K562 (cell line): Measurements from ENCODE around the gene FPR1. TPM values are rescaled to one million over a fixed set of nuclear protein-coding genes. Genes with fewer than 3 reads are reported as not detected.

ENCODE experiments used
- JUN ChIP-seq, 2 experiments: sonication (generic) in 1 of 2; formaldehyde crosslinking in 1 of 2; IDR thresholded peaks; 2 replicates each; pipeline versions ENCODE4 v1.6.1 to v1.8.0; 2012 to 2022; ENCODE audit warnings: borderline replicate concordance in 2 of 2, mild to moderate bottlenecking in 2 of 2, improper control_type of control experiment in 1 of 2, low read depth in 1 of 2, low read length in 1 of 2, missing genetic modification reagents in 1 of 2
- RAD51 ChIP-seq: fragments of 450-650 bp; IDR thresholded peaks from 2 replicates; pipeline ENCODE4 v1.7.1; 2016; ENCODE audit warnings: low read depth, mild to moderate bottlenecking, borderline replicate concordance
- polyA plus RNA-seq, 8 experiments: library from polyadenylated mRNA; depleted of rRNA in 4 of 8; stranded (reverse) in 5 of 8; unstranded in 3 of 8; fragments of >200 nt; fragmentation: Nextera tagmentation in 2 of 8; fragmentation: Illumina TruSeq in 1 of 8; extraction: Ambion mirVana in 2 of 8; extraction: Trizol in 1 of 8; gene quantifications; 2 replicates each; pipeline versions ENCODE4 v1.2.1 to v1.2.3, GENCODE V29; 2011 to 2014; ENCODE audit warnings: inconsistent platforms in 1 of 8, missing spikeins in 1 of 8
- total RNA-seq, 7 experiments: library from RNA; depleted of rRNA in 6 of 7; stranded (reverse); fragments of >200 nt in 6 of 7; fragmentation: Illumina TruSeq in 2 of 7; extraction: Trizol in 2 of 7; gene quantifications; 2 replicates each; pipeline versions ENCODE4 v1.2.1 to v1.2.3, GENCODE V29; 2011 to 2021; ENCODE audit warnings: low replicate concordance in 1 of 7
- TF ChIP-seq, protein P1 (sequence below): fragments of 450-650 bp; formaldehyde crosslinking; IDR thresholded peaks from 2 replicates; pipeline ENCODE4 v1.4.0; 2022; ENCODE audit warnings: missing genetic modification characterization
- TF ChIP-seq, protein P2 (sequence below), 2 experiments: fragments of 150-350 bp in 1 of 2; IDR thresholded peaks; 2 replicates each; pipeline ENCODE4 v1.6.1; 2012 to 2016; ENCODE audit warnings: low read depth in 2 of 2, low read length in 2 of 2, mild to moderate bottlenecking in 1 of 2, moderate library complexity in 1 of 2

The FPR1 gene
- total and polyA plus RNA-seq, 9 of the 15 experiments (the other 6 are each of a cell fraction or from before 2014, with no cell fraction given) = 0.06 to 0.25 (median 0.14) TPM; not detected in 4

DNA sequence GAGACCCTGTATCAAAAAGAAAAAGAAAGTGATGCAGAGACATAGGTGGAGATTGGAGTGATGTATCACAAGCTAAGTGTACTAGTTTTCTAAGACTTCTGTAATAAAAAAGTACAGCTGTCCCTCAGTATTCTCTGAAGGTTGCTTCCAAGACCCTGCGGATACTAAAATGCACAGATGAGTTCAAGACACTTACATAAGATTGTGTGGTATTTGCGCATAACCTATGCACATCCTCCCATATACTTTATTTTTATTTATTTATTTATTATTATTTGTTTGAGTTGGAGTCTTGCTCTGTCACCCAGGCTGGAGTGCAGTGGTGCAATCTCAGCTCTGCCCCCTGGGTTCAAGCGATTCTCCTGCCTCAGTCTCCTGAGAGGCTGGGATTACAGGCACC, 14.3 kb downstream of the FPR1 start (continued):
- TF ChIP-seq, protein P1, sequence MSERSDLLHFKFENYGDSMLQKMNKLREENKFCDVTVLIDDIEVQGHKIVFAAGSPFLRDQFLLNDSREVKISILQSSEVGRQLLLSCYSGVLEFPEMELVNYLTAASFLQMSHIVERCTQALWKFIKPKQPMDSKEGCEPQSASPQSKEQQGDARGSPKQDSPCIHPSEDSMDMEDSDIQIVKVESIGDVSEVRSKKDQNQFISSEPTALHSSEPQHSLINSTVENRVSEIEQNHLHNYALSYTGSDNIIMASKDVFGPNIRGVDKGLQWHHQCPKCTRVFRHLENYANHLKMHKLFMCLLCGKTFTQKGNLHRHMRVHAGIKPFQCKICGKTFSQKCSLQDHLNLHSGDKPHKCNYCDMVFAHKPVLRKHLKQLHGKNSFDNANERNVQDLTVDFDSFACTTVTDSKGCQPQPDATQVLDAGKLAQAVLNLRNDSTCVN (CRISPR knock-in tag) = no peak
- TF ChIP-seq RAD51 (no peak), JUN (IDR thresholded peaks at IDR 0.05; ENCODE audit: borderline replicate concordance, low read depth, low read length) (no peak), JUN (CRISPR knock-in tag; IDR thresholded peaks at IDR 0.05; ENCODE audit: borderline replicate concordance) (no peak)
- TF ChIP-seq, protein P2, sequence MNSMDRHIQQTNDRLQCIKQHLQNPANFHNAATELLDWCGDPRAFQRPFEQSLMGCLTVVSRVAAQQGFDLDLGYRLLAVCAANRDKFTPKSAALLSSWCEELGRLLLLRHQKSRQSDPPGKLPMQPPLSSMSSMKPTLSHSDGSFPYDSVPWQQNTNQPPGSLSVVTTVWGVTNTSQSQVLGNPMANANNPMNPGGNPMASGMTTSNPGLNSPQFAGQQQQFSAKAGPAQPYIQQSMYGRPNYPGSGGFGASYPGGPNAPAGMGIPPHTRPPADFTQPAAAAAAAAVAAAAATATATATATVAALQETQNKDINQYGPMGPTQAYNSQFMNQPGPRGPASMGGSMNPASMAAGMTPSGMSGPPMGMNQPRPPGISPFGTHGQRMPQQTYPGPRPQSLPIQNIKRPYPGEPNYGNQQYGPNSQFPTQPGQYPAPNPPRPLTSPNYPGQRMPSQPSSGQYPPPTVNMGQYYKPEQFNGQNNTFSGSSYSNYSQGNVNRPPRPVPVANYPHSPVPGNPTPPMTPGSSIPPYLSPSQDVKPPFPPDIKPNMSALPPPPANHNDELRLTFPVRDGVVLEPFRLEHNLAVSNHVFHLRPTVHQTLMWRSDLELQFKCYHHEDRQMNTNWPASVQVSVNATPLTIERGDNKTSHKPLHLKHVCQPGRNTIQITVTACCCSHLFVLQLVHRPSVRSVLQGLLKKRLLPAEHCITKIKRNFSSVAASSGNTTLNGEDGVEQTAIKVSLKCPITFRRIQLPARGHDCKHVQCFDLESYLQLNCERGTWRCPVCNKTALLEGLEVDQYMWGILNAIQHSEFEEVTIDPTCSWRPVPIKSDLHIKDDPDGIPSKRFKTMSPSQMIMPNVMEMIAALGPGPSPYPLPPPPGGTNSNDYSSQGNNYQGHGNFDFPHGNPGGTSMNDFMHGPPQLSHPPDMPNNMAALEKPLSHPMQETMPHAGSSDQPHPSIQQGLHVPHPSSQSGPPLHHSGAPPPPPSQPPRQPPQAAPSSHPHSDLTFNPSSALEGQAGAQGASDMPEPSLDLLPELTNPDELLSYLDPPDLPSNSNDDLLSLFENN (IDR thresholded peaks at IDR 0.05; ENCODE audit: low read depth in 2 of 2, low read length in 2 of 2) = no peak
- TF ChIP-seq, all 486 proteins: peak for 0
